Fibroblast of lung (primary cell): ENCODE results near the gene USP5. TPM values are rescaled to one million over a fixed set of nuclear protein-coding genes. Genes with fewer than 3 reads are reported as not detected.
A peak's percentile ranks its signal among the peaks of the same experiment; 100 is the strongest.

Source experiments
- DNase-seq, 2 donors: peaks; one replicate each; pipeline versions ENCODE4 v3.0.0 to v3.0.0-alpha.2; 2010; ENCODE audit warnings: low read depth in 2 of 2
- H2AFZ ChIP-seq: 2 replicates; pipeline ENCODE4 v1.5.1; 2012; ENCODE audit warnings: low read length, control low read depth, inconsistent platforms
- H3K27ac ChIP-seq: 2 replicates; pipeline ENCODE4 v1.5.1; 2011; ENCODE audit warnings: low read length, control low read depth; ENCODE audit not compliant: insufficient read depth
- H3K27me3 ChIP-seq: 2 replicates; pipeline ENCODE4 v1.5.1; 2011; ENCODE audit warnings: mild to moderate bottlenecking, low read length; ENCODE audit not compliant: control insufficient read depth, insufficient read depth
- H3K36me3 ChIP-seq: 2 replicates; pipeline ENCODE4 v1.5.1; 2011; ENCODE audit warnings: low read length; ENCODE audit not compliant: control insufficient read depth, insufficient read depth
- H3K4me1 ChIP-seq: 2 replicates; pipeline ENCODE4 v1.5.1; 2011; ENCODE audit warnings: low read length; ENCODE audit not compliant: control insufficient read depth, insufficient read depth; ENCODE audit errors: extremely low read depth
- H3K4me2 ChIP-seq: 2 replicates; pipeline ENCODE4 v1.5.1; 2011; ENCODE audit warnings: low read length, control low read depth; ENCODE audit not compliant: insufficient read depth; ENCODE audit errors: extremely low read depth
- H3K4me3 ChIP-seq, 4 experiments: fragments of 200-600 bp in 1 of 4; sonication (generic) in 1 of 4; replicated peaks in 1 of 4; 2 replicates each; pipeline ENCODE4 v1.5.1; 2011 to 2016; ENCODE audit warnings: low read length in 4 of 4, low read depth in 3 of 4, mild to moderate bottlenecking in 3 of 4, control low read depth in 2 of 4, inconsistent platforms in 1 of 4, mixed read lengths in 1 of 4; ENCODE audit not compliant: insufficient read depth in 1 of 4; ENCODE audit errors: control extremely low read depth in 1 of 4
- H3K79me2 ChIP-seq: 2 replicates; pipeline ENCODE4 v1.5.1; 2012; ENCODE audit warnings: mild to moderate bottlenecking, low read length, inconsistent platforms; ENCODE audit not compliant: control insufficient read depth, insufficient read depth
- H3K9ac ChIP-seq: 2 replicates; pipeline ENCODE4 v1.5.1; 2011; ENCODE audit warnings: mild to moderate bottlenecking, low read length, control low read depth; ENCODE audit not compliant: insufficient read depth
- H3K9me3 ChIP-seq: 2 replicates; pipeline ENCODE4 v1.5.1; 2012; ENCODE audit warnings: low read depth, low read length; ENCODE audit not compliant: control insufficient read depth, insufficient read depth
- H4K20me1 ChIP-seq: 2 replicates; pipeline ENCODE4 v1.5.1; 2011; ENCODE audit warnings: low read length; ENCODE audit not compliant: control insufficient read depth, insufficient read depth; ENCODE audit errors: extremely low read depth
- CTCF ChIP-seq, 2 donors: IDR thresholded peaks in 1 of 2; conservative IDR thresholded peaks in 1 of 2; 1 replicate in 1 of 2; 2 replicates in 1 of 2; pipeline ENCODE4 v1.5.1; 2011 to 2012; ENCODE audit warnings: low read length in 2 of 2, control low read depth in 1 of 2, inconsistent platforms in 1 of 2, low read depth in 1 of 2, mild to moderate bottlenecking in 1 of 2
- EZH2 ChIP-seq: IDR thresholded peaks from 2 replicates; pipeline ENCODE4 v1.5.1; 2012; ENCODE audit warnings: low read length, control low read depth, mild to moderate bottlenecking; ENCODE audit errors: missing control alignments
- polyA plus RNA-seq, 2 donors: library from polyadenylated mRNA; depleted of rRNA in 1 of 2; stranded (reverse) in 1 of 2; unstranded in 1 of 2; fragments of >200 nt; gene quantifications; 2 replicates each; pipeline ENCODE4 v1.2.1, GENCODE V29; 2011 to 2012; ENCODE audit warnings: missing spikeins in 1 of 2
- total RNA-seq: library from RNA; depleted of rRNA; stranded (reverse); fragments of >200 nt; gene quantifications from 2 replicates; pipeline ENCODE4 v1.2.1, GENCODE V29; 2014

USP5 gene
- total and polyA plus RNA-seq, 2 donors (not counting 1 experiment from before 2014, with no cell fraction given) = 42.2 to 69.9 TPM

DNA sequence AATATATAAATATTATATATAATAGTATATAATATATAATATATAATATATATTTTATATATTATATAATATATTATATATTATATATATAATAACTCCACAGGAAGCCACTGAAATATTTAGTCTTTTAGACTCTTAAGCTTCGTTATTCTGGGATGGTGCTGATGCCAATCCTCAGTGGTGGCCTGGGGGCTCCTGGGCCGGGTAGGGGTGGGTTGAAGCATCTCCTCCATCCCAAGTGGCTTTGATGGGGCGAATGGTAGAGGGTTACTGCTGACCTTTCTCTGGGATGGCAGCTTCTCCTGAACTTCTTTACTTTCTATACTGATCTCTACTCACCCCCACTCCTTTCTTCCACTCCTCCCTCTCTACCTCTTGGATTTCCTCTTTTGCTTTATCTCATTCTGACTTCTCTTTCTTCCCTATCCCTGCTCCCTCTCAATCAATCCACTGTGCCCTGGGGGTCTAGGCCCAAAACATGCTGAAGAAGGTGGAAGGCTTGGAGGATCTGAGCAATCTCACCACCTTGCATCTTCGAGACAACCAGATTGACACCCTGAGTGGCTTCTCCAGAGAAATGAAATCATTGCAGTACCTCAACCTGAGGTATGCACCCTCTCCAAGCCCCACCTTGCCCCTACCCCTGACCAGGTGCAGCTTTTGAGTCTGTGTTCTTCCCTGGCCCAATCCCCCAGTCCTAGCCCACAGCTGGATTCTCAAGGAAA lies 57.6 kb downstream of the USP5 start:
- Histone ChIP-seq H3K4me1 (peaks cover 4% of the 10 kb centered on the region), H3K9ac (no peak overlapping the region), H3K9me3 (no peaks in the 10 kb centered on the region), H3K4me3 (no peak overlapping the region), H3K36me3 (no peaks in the 10 kb centered on the region), H3K4me2 (no peak overlapping the region), H3K79me2 (no peaks in the 10 kb centered on the region), H3K27ac (no peak overlapping the region), H4K20me1 (no peaks in the 10 kb centered on the region), H2AFZ (no peak overlapping the region), H3K27me3 (no peaks in the 10 kb centered on the region)
- DNase-seq = no peak
- TF ChIP-seq EZH2 (no peak), CTCF (conservative IDR thresholded peaks at IDR 0.05 in 1 of 2, IDR thresholded peaks at IDR 0.05 in 1 of 2; ENCODE audit: low read depth in 1 of 2, low read length in 2 of 2) (no peak)

DNA sequence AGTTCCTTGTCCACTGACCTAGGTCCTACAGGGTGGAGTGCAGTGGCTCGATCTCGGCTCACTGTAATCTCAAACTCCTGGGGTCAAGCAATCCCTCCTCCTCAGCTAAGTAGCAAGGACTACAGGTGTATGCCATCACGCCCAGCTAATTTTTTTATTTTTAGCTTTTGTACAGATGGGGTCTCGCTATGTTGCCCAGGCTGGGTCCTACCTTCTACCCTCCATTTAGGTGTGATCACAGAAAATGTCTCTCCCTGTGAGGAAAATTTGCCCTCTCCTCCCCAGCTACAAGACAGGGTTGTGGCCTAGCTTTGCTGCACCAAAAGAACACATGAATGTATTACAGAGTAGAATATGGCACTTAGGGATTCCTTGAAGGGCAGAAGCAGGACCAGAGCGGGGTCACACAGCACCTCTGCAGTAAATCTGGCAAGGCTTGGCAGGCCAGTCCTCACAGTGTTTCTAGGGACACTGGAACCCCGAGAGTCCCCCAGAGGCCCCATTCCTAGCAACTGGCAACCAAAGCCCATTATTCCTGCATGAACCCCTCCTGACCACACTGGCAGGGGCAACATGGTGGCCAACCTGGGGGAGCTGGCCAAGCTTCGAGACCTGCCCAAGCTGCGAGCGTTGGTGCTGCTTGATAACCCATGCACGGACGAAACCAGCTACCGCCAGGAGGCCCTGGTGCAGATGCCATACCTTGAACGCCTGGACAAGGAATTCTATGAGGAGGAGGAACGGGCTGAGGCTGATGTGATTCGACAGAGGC lies 60.4 kb downstream of the USP5 start:
- no peak for DNase-seq
- no peak overlapping the region for H3K9ac ChIP-seq
- H3K9me3 ChIP-seq = no peaks in the 10 kb centered on the region
- no peaks in the 10 kb centered on the region for H4K20me1 ChIP-seq
- no peaks in the 10 kb centered on the region for H3K27me3 ChIP-seq
- no peak overlapping the region for H3K4me2 ChIP-seq
- H3K4me1 ChIP-seq = peaks cover 2% of the 10 kb centered on the region
- no peak overlapping the region for H3K27ac ChIP-seq
- TF ChIP-seq CTCF (conservative IDR thresholded peaks at IDR 0.05 in 1 of 2, IDR thresholded peaks at IDR 0.05 in 1 of 2; ENCODE audit: low read depth in 1 of 2, low read length in 2 of 2) (no peak), EZH2 (no peak)
- peaks cover 5% of the 10 kb centered on the region for H3K36me3 ChIP-seq
- H3K4me3 ChIP-seq = no peak overlapping the region
- H3K79me2 ChIP-seq = peaks cover 3% of the 10 kb centered on the region
- no peak overlapping the region for H2AFZ ChIP-seq

GRCh38 chr12:6914246-6914946 lies 62.4 kb downstream of the USP5 start, which contains the start of gene ENO2:
Gene ENO2 (plus strand): TSS chr12:6914580. CDS start chr12:6915833, 1,253 bp downstream.
- Histone ChIP-seq H3K4me3 (peak within 1 kb of the TSS; percentile 63 to 75 (median 70)), H4K20me1 (no peaks in the 10 kb centered on the region), H3K9ac (peak within 1 kb of the TSS; percentile 56), H3K4me1 (peaks cover 2% of the 10 kb centered on the region), H2AFZ (peak within 1 kb of the TSS; percentile 30), H3K27ac (no peak within 1 kb of the TSS), H3K79me2 (peaks cover 3% of the 10 kb centered on the region), H3K27me3 (no peaks in the 10 kb centered on the region), H3K9me3 (no peaks in the 10 kb centered on the region), H3K4me2 (peak within 1 kb of the TSS; percentile 84), H3K36me3 (peaks cover 9% of the 10 kb centered on the region)
- no peak for TF ChIP-seq EZH2
- TF ChIP-seq CTCF (conservative IDR thresholded peaks at IDR 0.05 in 1 of 2, IDR thresholded peaks at IDR 0.05 in 1 of 2; ENCODE audit: low read depth in 1 of 2, low read length in 2 of 2) = no peak
- peak; percentile 58 to 65 for DNase-seq
